H1 (cell line): ENCODE measurements around the gene RTKN. TPM values are rescaled to one million over a fixed set of nuclear protein-coding genes. Genes with fewer than 3 reads are reported as not detected.

Experiments used
- CTCF ChIA-PET: fragments of 300-600 bp; sonication (Branson Sonifier 250); formaldehyde crosslinking; loops from one replicate; lab custom pipeline; 2021; ENCODE audit not compliant: partially characterized antibody; lab: Charles Lee
- POLR2A ChIA-PET: fragments of 300-600 bp; sonication (Branson Sonifier 250); formaldehyde crosslinking; loops from one replicate; lab custom pipeline; 2021; ENCODE audit warnings: inconsistent platforms; ENCODE audit not compliant: partially characterized antibody; lab: Charles Lee
- DNase-seq, 2 experiments: peaks; one replicate each; pipeline versions ENCODE4 v3.0.0 to v3.0.0-alpha.2; 2010 to 2022; ENCODE audit warnings: low spot score in 2 of 2, low read depth in 1 of 2, mixed read lengths in 1 of 2
- FAIRE-seq: peaks from 2 replicates; lab custom pipeline; 2011; peaks lifted over from hg19 to GRCh38; lab: Jason Lieb, UNC
- H2AFZ ChIP-seq: 2 replicates; pipeline ENCODE4 v1.8.1; 2012; ENCODE audit warnings: low read length, inconsistent platforms
- H2AK5ac ChIP-seq: 2 replicates; pipeline ENCODE4 v1.6.1; 2013; ENCODE audit warnings: low read depth, low read length
- H2BK120ac ChIP-seq: replicated peaks from 2 replicates; pipeline ENCODE3; 2013; ENCODE audit warnings: low read depth, low read length, inconsistent platforms
- H2BK12ac ChIP-seq: 2 replicates; pipeline ENCODE4 v1.6.1; 2013; ENCODE audit warnings: low read depth, low read length
- H2BK15ac ChIP-seq: 2 replicates; pipeline ENCODE4 v1.6.1; 2013; ENCODE audit warnings: low read length
- H2BK20ac ChIP-seq: 2 replicates; pipeline ENCODE4 v1.6.1; 2013; ENCODE audit warnings: low read length
- H2BK5ac ChIP-seq: 2 replicates; pipeline ENCODE4 v1.6.1; 2013; ENCODE audit warnings: low read depth, low read length
- H3K14ac ChIP-seq: 2 replicates; pipeline ENCODE4 v1.6.1; 2013; ENCODE audit warnings: inconsistent platforms; ENCODE audit not compliant: insufficient read length
- H3K18ac ChIP-seq: 2 replicates; pipeline ENCODE4 v1.6.1; 2013; ENCODE audit warnings: low read length; ENCODE audit errors: extremely low read depth
- H3K23ac ChIP-seq: 2 replicates; pipeline ENCODE4 v1.6.1; 2013; ENCODE audit warnings: inconsistent platforms; ENCODE audit not compliant: insufficient read length
- H3K23me2 ChIP-seq: 2 replicates; pipeline ENCODE4 v1.6.1; 2013; ENCODE audit warnings: low read depth, low read length
- H3K27ac ChIP-seq: 2 replicates; pipeline ENCODE4 v1.6.1; 2011; ENCODE audit warnings: low read depth, low read length, inconsistent platforms
- H3K27me3 ChIP-seq, 4 experiments: replicated peaks in 1 of 4; 1 replicate in 1 of 4; 2 replicates in 3 of 4; pipeline versions ENCODE4 v1.6.1 to v1.8.1; 2011 to 2013; ENCODE audit warnings: low read length in 3 of 4, mild to moderate bottlenecking in 3 of 4, inconsistent platforms in 2 of 4, mixed read lengths in 2 of 4, moderate library complexity in 1 of 4; ENCODE audit not compliant: control insufficient read depth in 3 of 4, insufficient read depth in 3 of 4; ENCODE audit errors: extremely low read depth in 1 of 4
- H3K36me3 ChIP-seq, 4 experiments: 2 replicates each; pipeline versions ENCODE4 v1.6.1 to v1.8.1; 2011 to 2013; ENCODE audit warnings: mild to moderate bottlenecking in 4 of 4, low read length in 3 of 4, moderate library complexity in 2 of 4, control low read depth in 1 of 4, inconsistent platforms in 1 of 4; ENCODE audit not compliant: insufficient read depth in 4 of 4, control insufficient read depth in 2 of 4
- H3K4ac ChIP-seq: replicated peaks from 2 replicates; pipeline ENCODE3; 2013; ENCODE audit warnings: low read length, low read depth, mixed read lengths, inconsistent platforms; ENCODE audit not compliant: insufficient read length
- H3K4me1 ChIP-seq, 4 experiments: replicated peaks in 1 of 4; 1 replicate in 1 of 4; 2 replicates in 3 of 4; pipeline versions ENCODE4 v1.6.1 to v1.8.1; 2011 to 2013; ENCODE audit warnings: low read length in 3 of 4, inconsistent platforms in 2 of 4, mixed read lengths in 1 of 4; ENCODE audit not compliant: insufficient read depth in 4 of 4, control insufficient read depth in 3 of 4
- H3K4me2 ChIP-seq, 2 experiments: 2 replicates each; pipeline versions ENCODE4 v1.6.1 to v1.8.1; 2011 to 2013; ENCODE audit warnings: low read depth in 2 of 2, low read length in 2 of 2, control low read depth in 1 of 2, inconsistent platforms in 1 of 2, mild to moderate bottlenecking in 1 of 2; ENCODE audit not compliant: insufficient read depth in 1 of 2
- H3K4me3 ChIP-seq, 4 experiments: fragments of 200-600, 300-600 bp in 1 of 4; sonication (generic), shearing (Covaris generic), sonication (Bioruptor Twin) in 1 of 4; 2 replicates each; pipeline versions ENCODE4 v1.5.1 to v1.8.1; 2011 to 2016; ENCODE audit warnings: low read length in 4 of 4, low read depth in 3 of 4, control low read depth in 2 of 4, inconsistent platforms in 2 of 4, mild to moderate bottlenecking in 2 of 4, mixed read lengths in 1 of 4, moderate library complexity in 1 of 4; ENCODE audit not compliant: insufficient read depth in 2 of 4; ENCODE audit errors: extremely low read depth in 1 of 4
- H3K56ac ChIP-seq: replicated peaks from 2 replicates; pipeline ENCODE3; 2013; ENCODE audit warnings: low read depth, mild to moderate bottlenecking, mixed read lengths, low read length, inconsistent platforms; ENCODE audit not compliant: insufficient read length
- H3K79me1 ChIP-seq: 2 replicates; pipeline ENCODE4 v1.6.1; 2013; ENCODE audit warnings: low read depth, low read length, control low read depth
- H3K79me2 ChIP-seq, 2 experiments: 2 replicates each; pipeline versions ENCODE4 v1.6.1 to v1.8.1; 2012 to 2013; ENCODE audit warnings: low read length in 2 of 2, mild to moderate bottlenecking in 2 of 2, inconsistent platforms in 1 of 2; ENCODE audit not compliant: insufficient read depth in 2 of 2, control insufficient read depth in 1 of 2
- H3K9ac ChIP-seq, 4 experiments: replicated peaks in 1 of 4; 1 replicate in 1 of 4; 2 replicates in 3 of 4; pipeline versions ENCODE4 v1.6.1 to v1.8.1; 2011 to 2013; ENCODE audit warnings: low read depth in 3 of 4, low read length in 3 of 4, control low read depth in 2 of 4, mild to moderate bottlenecking in 2 of 4, moderate library complexity in 2 of 4, inconsistent platforms in 1 of 4; ENCODE audit errors: extremely low read depth in 1 of 4
- H3K9me3 ChIP-seq, 2 experiments: 2 replicates each; pipeline versions ENCODE4 v1.6.1 to v1.8.1; 2012 to 2013; ENCODE audit warnings: mild to moderate bottlenecking in 2 of 2, moderate library complexity in 2 of 2, control low read depth in 1 of 2, inconsistent platforms in 1 of 2, low read depth in 1 of 2, low read length in 1 of 2, mixed read lengths in 1 of 2; ENCODE audit not compliant: insufficient read depth in 2 of 2
- H4K20me1 ChIP-seq, 2 experiments: replicated peaks in 1 of 2; 2 replicates each; pipeline versions ENCODE3 to v1.8.1; 2011 to 2013; ENCODE audit warnings: inconsistent platforms in 2 of 2, low read length in 2 of 2, mild to moderate bottlenecking in 1 of 2; ENCODE audit not compliant: insufficient read depth in 2 of 2, control insufficient read depth in 1 of 2
- H4K5ac ChIP-seq: 2 replicates; pipeline ENCODE4 v1.6.1; 2013; ENCODE audit warnings: low read length, low read depth, mixed read lengths, inconsistent platforms; ENCODE audit not compliant: insufficient read length
- H4K8ac ChIP-seq: 2 replicates; pipeline ENCODE4 v1.8.0; 2013; ENCODE audit warnings: mild to moderate bottlenecking, moderate library complexity, low read length, inconsistent platforms; ENCODE audit not compliant: insufficient read depth; ENCODE audit errors: extremely low read depth
- H4K91ac ChIP-seq: replicated peaks from 2 replicates; pipeline ENCODE3; 2013; ENCODE audit warnings: low read length, mixed read lengths, inconsistent platforms; ENCODE audit not compliant: insufficient read length
- ATF3 ChIP-seq: IDR thresholded peaks from 2 replicates; pipeline ENCODE4 v1.6.1; 2011; ENCODE audit warnings: low read depth, mild to moderate bottlenecking, low read length; ENCODE audit not compliant: insufficient read depth
- GTF2F1 ChIP-seq: IDR thresholded peaks from 2 replicates; pipeline ENCODE4 v1.6.1; 2012; ENCODE audit warnings: low read depth, low read length, improper control_type of control experiment, borderline replicate concordance
- POU5F1 ChIP-seq: IDR thresholded peaks from 2 replicates; pipeline ENCODE4 v1.6.1; 2011; ENCODE audit warnings: low read depth, mild to moderate bottlenecking, low read length, moderate library complexity
- RFX5 ChIP-seq: IDR thresholded peaks from 2 replicates; pipeline ENCODE4 v1.6.1; 2011; ENCODE audit warnings: low read depth, low read length, improper control_type of control experiment, borderline replicate concordance
- SAP30 ChIP-seq: fragments of 300-600 bp; sonication (generic); IDR thresholded peaks from 2 replicates; pipeline ENCODE4 v1.7.1; 2012; ENCODE audit warnings: low read length, moderate library complexity, mild to moderate bottlenecking, inconsistent platforms; ENCODE audit not compliant: insufficient read depth, insufficient replicate concordance
- SP4 ChIP-seq: IDR thresholded peaks from 2 replicates; pipeline ENCODE4 v1.6.1; 2012; ENCODE audit warnings: low read length, inconsistent platforms
- TEAD4 ChIP-seq: IDR thresholded peaks from 2 replicates; pipeline ENCODE4 v1.6.1; 2012; ENCODE audit warnings: low read depth, low read length, inconsistent platforms, mixed read lengths
- WGBS, 2 experiments: shearing (Covaris generic) in 1 of 2; methylation state at CpG; one replicate each; pipeline versions ENCODE4 v1.1.6 to v1.1.7; 2013 to 2015; ENCODE audit warnings: low lambda C conversion rate in 2 of 2, mixed read lengths in 2 of 2, inconsistent platforms in 1 of 2, low coverage in 1 of 2, missing lambda C conversion rate in 1 of 2; ENCODE audit not compliant: insufficient replicate concordance in 2 of 2, insufficient coverage in 1 of 2, insufficient read length in 1 of 2; ENCODE audit errors: extremely low coverage in 1 of 2, missing lambda C conversion rate in 1 of 2; 5-methylcytosine and 5-hydroxymethylcytosine counted together
- polyA plus RNA-seq, 7 experiments: library from polyadenylated mRNA; depleted of rRNA in 3 of 7; stranded (reverse) in 5 of 7; unstranded in 2 of 7; fragments of >200 nt in 5 of 7; fragments of 200-250 nt in 2 of 7; gene quantifications; 1 replicate in 5 of 7; 2 replicates in 1 of 7; 4 replicates in 1 of 7; pipeline versions ENCODE4 v1.2.1 to v1.2.3, GENCODE V29; 2011 to 2013; ENCODE audit warnings: missing spikeins in 2 of 7, mixed read lengths in 2 of 7
- total RNA-seq: library from RNA; stranded (reverse); fragmentation: NEBNext Ultra II Directional; extraction: Animal tissue kit (Norgen Biotek cat#: 25700); gene quantifications from 2 replicates; pipeline ENCODE4 v1.2.1, GENCODE V29; 2021
- TF ChIP-seq, protein P1 (sequence below): IDR thresholded peaks from 2 replicates; pipeline ENCODE4 v1.6.1; 2012; ENCODE audit warnings: inconsistent platforms

RTKN gene
- total and polyA plus RNA-seq, 2 of the 8 experiments (the other 6 are each of a cell fraction or from before 2014, with no cell fraction given) = 40.2 to 54.1 TPM

DNA sequence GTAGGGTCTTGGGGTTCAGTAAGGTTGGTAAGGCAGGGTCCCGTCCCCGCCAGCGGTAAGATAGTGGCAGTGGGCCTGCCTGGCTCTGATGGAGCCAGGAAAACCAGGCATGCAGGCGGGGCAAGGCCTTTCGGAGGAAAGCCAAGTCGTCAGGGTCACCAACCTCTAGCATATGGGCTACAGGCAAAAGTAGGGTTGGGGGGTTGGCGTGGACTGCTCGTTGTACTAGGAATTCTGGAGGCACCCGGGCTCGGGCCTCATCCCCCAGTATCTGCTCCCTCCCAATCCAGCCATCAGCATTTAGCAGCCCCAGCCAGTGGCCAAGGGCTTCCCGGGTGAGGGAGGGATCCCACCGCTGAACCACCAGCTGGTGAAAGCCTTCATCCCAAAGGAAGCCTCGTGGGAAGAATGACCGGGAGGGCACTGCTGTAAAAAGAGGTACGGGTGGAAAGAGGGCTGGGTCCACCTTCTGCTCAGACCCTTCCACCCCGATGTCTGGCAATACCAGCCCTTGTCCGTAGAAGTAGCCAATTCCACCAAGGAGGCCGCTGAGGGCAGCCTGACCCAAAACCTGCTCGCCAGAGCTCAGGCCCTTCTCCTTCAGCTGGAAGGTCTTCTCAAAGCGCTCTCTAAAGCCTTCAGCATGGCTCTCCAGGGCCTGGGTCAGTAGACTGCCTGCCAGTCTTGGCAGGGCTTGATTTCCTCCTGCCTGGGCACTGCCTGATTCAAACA, 20.5 kb upstream of the RTKN start:
- Histone ChIP-seq H2AK5ac (no peak overlapping the region), H3K4me3 (no peak overlapping the region), H2BK12ac (no peak overlapping the region), H3K36me3 (peaks cover 0 to 12% (median 2%) of the 10 kb centered on the region in 4 experiments; a peak in 4 of 8 replicates), H3K27ac (no peak overlapping the region), H2BK120ac (no peak overlapping the region), H3K4me1 (peaks cover 0 to 2% (median 0%) of the 10 kb centered on the region in 4 experiments; a peak in 2 of 7 replicates), H3K27me3 (no peaks in the 10 kb centered on the region), H3K4me2 (no peak overlapping the region), H2BK5ac (no peak overlapping the region), H4K20me1 (no peaks in the 10 kb centered on the region), H3K9me3 (no peaks in the 10 kb centered on the region), H4K8ac (no peak overlapping the region; the same call in 1 of the 2 replicates), H3K14ac (no peak overlapping the region), H4K91ac (no peak overlapping the region), H3K4ac (no peak overlapping the region), H4K5ac (no peak overlapping the region), H2AFZ (no peak overlapping the region), H3K9ac (no peak overlapping the region), H2BK15ac (no peak overlapping the region), H3K79me1 (no peaks in the 10 kb centered on the region; the same call in none of the 2 replicates), H2BK20ac (no peak overlapping the region), H3K18ac (no peak overlapping the region), H3K56ac (no peak overlapping the region), H3K79me2 (peaks cover 0 to 10% of the 10 kb centered on the region in 2 experiments; a peak in 1 of 4 replicates), H3K23me2 (peaks cover 17% of the 10 kb centered on the region), H3K23ac (no peak overlapping the region)
- TF ChIP-seq TEAD4 = no peak
- no peak for TF ChIP-seq GTF2F1
- TF ChIP-seq, protein P1, sequence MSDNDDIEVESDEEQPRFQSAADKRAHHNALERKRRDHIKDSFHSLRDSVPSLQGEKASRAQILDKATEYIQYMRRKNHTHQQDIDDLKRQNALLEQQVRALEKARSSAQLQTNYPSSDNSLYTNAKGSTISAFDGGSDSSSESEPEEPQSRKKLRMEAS = no peak
- no peak for TF ChIP-seq SAP30
- TF ChIP-seq POU5F1 = no peak
- no peak for TF ChIP-seq SP4
- no peak for TF ChIP-seq ATF3
- no peak for TF ChIP-seq RFX5
- ChIA-PET CTCF (interaction anchor here (0.6 to 10.5 kb wide), 17 partner anchors 9 to 337 kb away, joined by 3 to 86 read pairs (median 3); partner anchors contain the start of genes CCDC142, M1AP, MRPL53 and TTC31), POLR2A (interaction anchor here (0.7 to 10.5 kb wide), 8 partner anchors 8 to 36 kb away, joined by 3 to 89 read pairs (median 4); partner anchors contain the start of genes CCDC142, INO80B, MRPL53 and RTKN)
- DNase-seq = no peak
- FAIRE-seq = no peak
- WGBS, 2 experiments = 93% methylated on average over 19 of the region's 20 CpGs; no CpG with 5 or more reads in 1 of the 2 experiments
